ENCODE measurements around the gene COMT. TPM values are rescaled to one million over a fixed set of nuclear protein-coding genes. Genes with fewer than 3 reads are reported as not detected.
A peak's percentile ranks its signal among the peaks of the same experiment; 100 is the strongest.

The COMT gene
- total and polyA plus RNA-seq, 2 of the 4 experiments (the other 2 are of a cell fraction), result 202 to 347 TPM

DNA sequence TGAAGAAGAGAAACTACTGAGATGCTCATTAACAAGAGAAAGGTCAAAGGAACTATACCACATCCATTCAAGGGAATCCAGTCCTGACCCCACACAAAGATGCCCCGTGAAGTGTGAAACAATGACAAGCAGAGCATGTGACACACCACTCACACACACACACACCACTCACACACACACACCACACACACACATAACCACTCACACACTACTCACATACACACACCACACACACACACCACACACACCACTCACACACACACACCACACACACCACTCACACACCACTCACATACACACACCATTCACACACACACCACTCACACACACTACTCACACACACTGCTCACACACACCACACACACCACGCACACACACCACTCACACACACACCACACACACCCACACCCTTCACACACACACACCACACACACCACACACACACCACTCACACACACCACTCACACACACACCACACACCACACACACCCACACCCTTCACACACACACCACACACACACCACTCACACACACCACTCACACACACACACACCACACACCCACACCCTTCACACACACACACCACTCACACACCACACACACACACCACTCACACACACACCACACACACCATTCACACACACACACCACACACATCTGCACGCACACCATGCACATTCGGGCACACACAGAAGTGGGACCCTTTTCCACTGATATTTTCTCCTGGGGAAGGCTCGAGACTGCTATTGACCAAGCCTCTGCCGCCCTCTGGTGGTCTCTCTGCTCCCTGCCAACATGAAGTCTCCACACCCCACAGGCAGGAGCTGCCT is 32.0 kb upstream of the COMT start:
- intact Hi-C loops (cut with micrococcal nuclease), result loop anchor here (1.0 kb wide), 2 partner anchors 55 to 179 kb away; partner anchors contain the start of genes GNB1L and RTL10
- Histone ChIP-seq H3K9me3 (ENCODE audit: control insufficient read depth, insufficient read depth, low read length) (no peaks in the 10 kb centered on the region; the same call in 1 of the 2 replicates), H3K9me1 (ENCODE audit: insufficient read depth, low read length) (peaks cover 6% of the 10 kb centered on the region; the same call in 1 of the 2 replicates), H3K56ac (ENCODE audit: extremely low read depth, insufficient read depth, low read length) (no peak overlapping the region), H3K4ac (ENCODE audit: low read depth, low read length) (peak overlapping the region; percentile 97), H3K18ac (ENCODE audit: low read depth, low read length) (0 out of 2 replicates have a peak overlapping the region, but pooled peaks have one; percentile 17), H3K4me3 (ENCODE audit: insufficient read depth, low read depth, low read length) (no peak overlapping the region), H3K27ac (ENCODE audit: insufficient read depth, low read length) (no peak overlapping the region), H2AFZ (replicated peaks; ENCODE audit: low read length, poor library complexity) (peak overlapping the region; percentile 80), H3K79me1 (ENCODE audit: low read depth in 1 of 2, low read length in 2 of 2) (peaks cover 0 to 7% of the 10 kb centered on the region in 2 experiments; a peak in 2 of 4 replicates), H3K4me2 (ENCODE audit: low read depth, low read length) (no peak overlapping the region), H2BK5ac (ENCODE audit: low read depth, low read length, poor library complexity, severe bottlenecking) (peak overlapping the region; percentile 79), H3K36me3 (ENCODE audit: control insufficient read depth, insufficient read depth, low read length) (peaks cover 15% of the 10 kb centered on the region), H2AK9ac (replicated peaks; ENCODE audit: low read depth, low read length, poor library complexity) (peak overlapping the region; percentile 94), H3K14ac (replicated peaks; ENCODE audit: low read depth, low read length) (peak overlapping the region; percentile 92), H2AK5ac (ENCODE audit: low read depth, low read length) (peak overlapping the region; percentile 99), H3K9ac (ENCODE audit: low read depth, low read length) (no peak overlapping the region), H2BK20ac (ENCODE audit: low read depth, low read length) (peak overlapping the region; percentile 80), H2BK120ac (ENCODE audit: low read depth, low read length) (peak overlapping the region; percentile 87), H4K20me1 (ENCODE audit: insufficient read depth, low read length) (no peaks in the 10 kb centered on the region), H2BK15ac (ENCODE audit: low read depth, low read length) (peak overlapping the region; percentile 21; the same call in 1 of the 3 replicates), H3K23ac (ENCODE audit: low read depth, low read length) (peak overlapping the region; percentile 67; the same call in 1 of the 2 replicates), H3K27me3 (ENCODE audit: control insufficient read depth, insufficient read depth, low read length) (no peaks in the 10 kb centered on the region), H4K8ac (ENCODE audit: low read depth in 2 of 2, low read length in 2 of 2) (peak overlapping the region; percentile 30 to 94; a peak in 3 of 4 replicates), H3K4me1 (ENCODE audit: control insufficient read depth, insufficient read depth, low read length) (peaks cover 8% of the 10 kb centered on the region), H4K5ac (ENCODE audit: low read depth, low read length) (peak overlapping the region; percentile 21), H4K91ac (ENCODE audit: insufficient read depth, low read depth, low read length) (peak overlapping the region; percentile 67)
- ChIA-PET POLR2A (ENCODE audit: unreplicated experiment) (no interaction called here), CTCF (interaction anchor here (0.5 to 2.0 kb wide), 7 partner anchors 54 to 570 kb away, joined by 3 to 27 read pairs (median 4); no protein-coding TSS in a partner anchor)
- in situ Hi-C loops (cut with MboI; ENCODE audit: low sequenced_read_pairs), result loop anchor here (5.0 kb wide), 1 partner anchor 177 kb away; no protein-coding TSS in a partner anchor
- no TSS peak for BruUV-seq (replicated peaks)
- 40% methylated on average over 2 of the region's 6 CpGs; no CpG with 5 or more reads in 1 of the 2 experiments for WGBS, 2 experiments (ENCODE audit: extremely low coverage in 2 of 2, insufficient read length in 1 of 2)
- dilution Hi-C loops (cut with HindIII; ENCODE audit: low sequenced_read_pairs, unreplicated experiment), result no loop called here
- ATAC-seq (ENCODE audit: low read depth), result peak; percentile 99
- DNase-seq, result peak; percentile 73
- TF ChIP-seq NFE2L2 (IDR thresholded peaks at IDR 0.05; ENCODE audit: low read depth, low read length), result no peak
- no peak for TF ChIP-seq MXI1 (IDR thresholded peaks at IDR 0.05; ENCODE audit: borderline replicate concordance, low read depth, low read length)
- TF ChIP-seq ELK1 (IDR thresholded peaks at IDR 0.05; ENCODE audit: borderline replicate concordance, low read depth, low read length), result no peak
- peak; percentile 39; the same call in 1 of the 2 replicates for TF ChIP-seq POLR2A (IDR thresholded peaks at IDR 0.05; ENCODE audit: low read depth, low read length)
- peak; percentile 99 for TF ChIP-seq SMC3 (IDR thresholded peaks at IDR 0.05; ENCODE audit: low read depth, low read length)
- no peak for TF ChIP-seq MAFK (IDR thresholded peaks at IDR 0.05; ENCODE audit: low read depth, low read length)
- TF ChIP-seq RCOR1 (IDR thresholded peaks at IDR 0.05; ENCODE audit: insufficient replicate concordance, low read length), result no peak
- no peak for TF ChIP-seq CHD1 (IDR thresholded peaks at IDR 0.05; ENCODE audit: low read depth, low read length)
- TF ChIP-seq, protein P1, sequence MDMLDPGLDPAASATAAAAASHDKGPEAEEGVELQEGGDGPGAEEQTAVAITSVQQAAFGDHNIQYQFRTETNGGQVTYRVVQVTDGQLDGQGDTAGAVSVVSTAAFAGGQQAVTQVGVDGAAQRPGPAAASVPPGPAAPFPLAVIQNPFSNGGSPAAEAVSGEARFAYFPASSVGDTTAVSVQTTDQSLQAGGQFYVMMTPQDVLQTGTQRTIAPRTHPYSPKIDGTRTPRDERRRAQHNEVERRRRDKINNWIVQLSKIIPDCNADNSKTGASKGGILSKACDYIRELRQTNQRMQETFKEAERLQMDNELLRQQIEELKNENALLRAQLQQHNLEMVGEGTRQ (IDR thresholded peaks at IDR 0.05; ENCODE audit: low read depth, low read length), result no peak
- TF ChIP-seq RFX5 (IDR thresholded peaks at IDR 0.05; ENCODE audit: low read depth, low read length), result no peak
- TF ChIP-seq MAZ (IDR thresholded peaks at IDR 0.05; ENCODE audit: borderline replicate concordance, low read depth, low read length), result no peak
- peak; percentile 94 for TF ChIP-seq CTCF (conservative IDR thresholded peaks at IDR 0.05; ENCODE audit: low read depth, low read length)
- no peak for TF ChIP-seq FOS (IDR thresholded peaks at IDR 0.05; ENCODE audit: low read depth, low read length)
